SK-N-SH (cell line): ENCODE results near the gene PRKCD.

ENCODE experiments used
- CTCF ChIP-seq: fragments of 200-600 bp; sonication (generic); IDR thresholded peaks from 2 replicates; pipeline ENCODE4 v1.6.1; 2017; ENCODE audit warnings: antibody characterized with exemption, mild to moderate bottlenecking, moderate library complexity
- NFIC ChIP-seq: IDR thresholded peaks from 2 replicates; pipeline ENCODE4 v1.4.0; 2012; ENCODE audit warnings: borderline replicate concordance
- POLR2AphosphoS5 ChIP-seq: IDR thresholded peaks from 2 replicates; pipeline ENCODE4 v1.6.1; 2012; ENCODE audit warnings: low read depth, low read length
- REST ChIP-seq: IDR thresholded peaks from 2 replicates; pipeline ENCODE4 v1.6.1; 2012; ENCODE audit warnings: mild to moderate bottlenecking, low read depth, low read length, moderate library complexity

GRCh38 chr3:53213276-53213675, 52.3 kb downstream of the PRKCD start:
- TF ChIP-seq NFIC: no peak
- TF ChIP-seq POLR2AphosphoS5: no peak
- TF ChIP-seq REST: no peak
- TF ChIP-seq CTCF: no peak
